ENCODE results near the gene KNSTRN. TPM values are rescaled to one million over a fixed set of nuclear protein-coding genes. Genes with fewer than 3 reads are reported as not detected.
A peak's percentile ranks its signal among the peaks of the same experiment; 100 is the strongest.

KNSTRN gene
- total and polyA plus RNA-seq, 8 donors, result 4.0 to 16.3 (median 12.5) TPM

DNA sequence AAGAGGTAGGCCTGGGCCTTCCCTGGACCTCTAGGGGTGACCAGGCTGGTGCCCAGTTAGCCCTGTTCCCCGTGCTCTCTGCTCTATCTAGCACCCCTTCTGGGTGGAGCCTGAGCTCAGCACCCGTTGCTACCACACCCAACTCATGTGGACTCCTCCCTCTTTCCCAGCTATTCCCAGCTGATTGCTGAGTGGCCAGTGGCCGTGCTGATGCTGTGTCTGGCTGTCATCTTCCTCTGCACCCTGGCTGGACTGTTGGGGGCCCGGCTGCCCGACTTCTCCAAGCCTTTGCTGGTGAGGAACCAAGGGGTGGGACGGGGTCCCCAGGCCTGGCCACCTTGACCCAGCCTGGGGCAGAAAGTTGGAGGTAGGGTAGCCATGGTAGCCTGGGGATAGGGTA lies 18.3 kb upstream of the KNSTRN start:
- H3K36me3 ChIP-seq, result no peaks in the 10 kb centered on the region
- H3K27ac ChIP-seq, result no peak overlapping the region
- intact Hi-C loops (cut with DNase I; ENCODE audit: low total_unique reads), result loop anchor here (10.0 kb wide), 1 partner anchor 51 kb away; no protein-coding TSS in a partner anchor
- DNase-seq, result no peak
- WGBS, 5 donors, result 43 to 76% (median 64%) methylated on average over 4 to 6 of the region's 6 CpGs
- no peak for TF ChIP-seq POLR2A (IDR thresholded peaks at IDR 0.05)
- no peak for TF ChIP-seq POLR2AphosphoS5 (IDR thresholded peaks at IDR 0.05)
- no peak for TF ChIP-seq EP300 (IDR thresholded peaks at IDR 0.05)
- H3K27me3 ChIP-seq, result no peaks in the 10 kb centered on the region
- H3K4me1 ChIP-seq, result peaks cover 17 to 25% (median 23%) of the 10 kb centered on the region in 4 donors
- no peaks in the 10 kb centered on the region for H3K9me3 ChIP-seq
- H3K4me3 ChIP-seq, result no peak overlapping the region

DNA sequence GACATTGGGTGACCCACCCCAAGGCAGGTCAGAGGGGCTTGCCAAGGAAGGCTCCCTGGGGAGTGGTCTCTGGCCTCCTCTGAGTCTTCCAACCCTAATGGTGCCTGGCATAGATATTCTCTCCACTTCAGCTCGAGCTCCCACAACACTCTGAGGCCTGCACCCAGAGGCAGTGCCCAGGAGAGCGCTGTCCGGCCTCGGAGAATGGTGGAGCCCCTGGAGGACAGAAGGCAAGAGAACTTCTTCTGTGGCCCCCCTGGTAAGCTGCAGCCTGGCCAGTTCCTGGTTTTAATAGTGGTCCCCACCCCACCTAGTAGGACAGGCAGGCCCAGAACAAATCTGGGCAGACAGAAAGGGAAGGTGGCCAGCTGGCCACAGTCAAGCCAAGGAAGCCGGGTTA lies 17.5 kb upstream of the KNSTRN start:
- WGBS, 5 donors, result 86 to 95% (median 91%) methylated on average over 4 to 5 of the region's 5 CpGs
- no peak for DNase-seq
- Histone ChIP-seq H3K36me3 (no peaks in the 10 kb centered on the region), H3K27me3 (no peaks in the 10 kb centered on the region), H3K4me1 (peaks cover 17 to 25% (median 23%) of the 10 kb centered on the region in 4 donors), H3K9me3 (no peaks in the 10 kb centered on the region), H3K27ac (no peak overlapping the region), H3K4me3 (no peak overlapping the region)
- intact Hi-C loops (cut with DNase I; ENCODE audit: low total_unique reads), result loop anchor here (10.0 kb wide), 1 partner anchor 50 kb away; no protein-coding TSS in a partner anchor
- TF ChIP-seq POLR2AphosphoS5 (IDR thresholded peaks at IDR 0.05), result no peak
- TF ChIP-seq EP300 (IDR thresholded peaks at IDR 0.05), result no peak
- TF ChIP-seq, protein P1, sequence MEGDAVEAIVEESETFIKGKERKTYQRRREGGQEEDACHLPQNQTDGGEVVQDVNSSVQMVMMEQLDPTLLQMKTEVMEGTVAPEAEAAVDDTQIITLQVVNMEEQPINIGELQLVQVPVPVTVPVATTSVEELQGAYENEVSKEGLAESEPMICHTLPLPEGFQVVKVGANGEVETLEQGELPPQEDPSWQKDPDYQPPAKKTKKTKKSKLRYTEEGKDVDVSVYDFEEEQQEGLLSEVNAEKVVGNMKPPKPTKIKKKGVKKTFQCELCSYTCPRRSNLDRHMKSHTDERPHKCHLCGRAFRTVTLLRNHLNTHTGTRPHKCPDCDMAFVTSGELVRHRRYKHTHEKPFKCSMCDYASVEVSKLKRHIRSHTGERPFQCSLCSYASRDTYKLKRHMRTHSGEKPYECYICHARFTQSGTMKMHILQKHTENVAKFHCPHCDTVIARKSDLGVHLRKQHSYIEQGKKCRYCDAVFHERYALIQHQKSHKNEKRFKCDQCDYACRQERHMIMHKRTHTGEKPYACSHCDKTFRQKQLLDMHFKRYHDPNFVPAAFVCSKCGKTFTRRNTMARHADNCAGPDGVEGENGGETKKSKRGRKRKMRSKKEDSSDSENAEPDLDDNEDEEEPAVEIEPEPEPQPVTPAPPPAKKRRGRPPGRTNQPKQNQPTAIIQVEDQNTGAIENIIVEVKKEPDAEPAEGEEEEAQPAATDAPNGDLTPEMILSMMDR (IDR thresholded peaks at IDR 0.05), result no peak
- TF ChIP-seq POLR2A (IDR thresholded peaks at IDR 0.05), result no peak

DNA sequence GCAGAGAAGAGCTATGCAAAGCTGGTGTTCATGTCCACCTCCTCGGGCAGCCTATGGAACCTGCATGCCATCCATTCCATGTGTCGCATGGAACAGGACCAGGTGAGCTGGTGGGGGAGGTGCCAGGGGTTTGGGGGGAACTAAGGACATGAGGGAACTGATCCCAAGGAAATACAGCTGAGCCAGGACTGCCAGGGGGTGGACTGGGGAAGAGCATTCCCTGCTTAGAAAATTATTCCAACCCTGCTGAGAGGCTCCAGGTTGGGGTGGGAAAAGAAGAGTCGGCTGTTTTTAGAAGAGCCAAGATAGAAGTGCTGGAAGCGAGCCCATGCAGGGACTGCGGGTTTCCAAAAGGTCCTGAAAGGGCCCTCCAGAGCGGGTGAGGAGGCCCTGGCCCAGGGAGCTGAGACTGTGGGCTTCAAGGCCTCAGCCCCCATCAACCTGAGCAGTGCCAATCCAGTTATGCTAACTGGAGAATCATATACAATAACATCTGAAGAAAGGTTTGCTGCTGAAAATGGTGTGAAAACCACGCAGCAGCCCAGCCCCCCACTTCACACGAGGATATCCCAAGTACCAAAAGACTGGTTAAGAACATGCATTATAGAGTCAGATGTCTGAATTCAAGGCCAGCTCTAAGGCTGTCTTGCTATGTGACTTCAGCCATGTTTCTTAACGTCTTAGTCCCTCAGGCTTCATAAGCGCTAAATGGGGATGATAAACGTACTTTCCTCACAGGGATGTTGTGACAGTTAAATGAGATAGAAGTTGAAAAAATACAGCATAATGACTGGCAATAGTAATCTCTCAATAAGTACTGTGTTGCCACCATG lies 16.7 kb upstream of the KNSTRN start:
- TF ChIP-seq POLR2A (IDR thresholded peaks at IDR 0.05) (no peak), EP300 (IDR thresholded peaks at IDR 0.05) (no peak), POLR2AphosphoS5 (IDR thresholded peaks at IDR 0.05) (no peak)
- TF ChIP-seq, protein P1 (IDR thresholded peaks at IDR 0.05), result no peak
- WGBS, 5 donors, result 85 to 94% (median 90%) methylated on average over 11 of the region's 11 CpGs
- DNase-seq, result no peak
- no peak overlapping the region for H3K4me3 ChIP-seq
- no peaks in the 10 kb centered on the region for H3K9me3 ChIP-seq
- intact Hi-C loops (cut with DNase I; ENCODE audit: low total_unique reads), result loop anchor here (10.0 kb wide), 1 partner anchor 49 kb away; no protein-coding TSS in a partner anchor
- no peaks in the 10 kb centered on the region for H3K36me3 ChIP-seq
- peak overlapping the region in 1 of 5 donors; percentile 79 for H3K27ac ChIP-seq
- no peaks in the 10 kb centered on the region for H3K27me3 ChIP-seq
- H3K4me1 ChIP-seq, result peaks cover 17 to 25% (median 23%) of the 10 kb centered on the region in 4 donors

DNA sequence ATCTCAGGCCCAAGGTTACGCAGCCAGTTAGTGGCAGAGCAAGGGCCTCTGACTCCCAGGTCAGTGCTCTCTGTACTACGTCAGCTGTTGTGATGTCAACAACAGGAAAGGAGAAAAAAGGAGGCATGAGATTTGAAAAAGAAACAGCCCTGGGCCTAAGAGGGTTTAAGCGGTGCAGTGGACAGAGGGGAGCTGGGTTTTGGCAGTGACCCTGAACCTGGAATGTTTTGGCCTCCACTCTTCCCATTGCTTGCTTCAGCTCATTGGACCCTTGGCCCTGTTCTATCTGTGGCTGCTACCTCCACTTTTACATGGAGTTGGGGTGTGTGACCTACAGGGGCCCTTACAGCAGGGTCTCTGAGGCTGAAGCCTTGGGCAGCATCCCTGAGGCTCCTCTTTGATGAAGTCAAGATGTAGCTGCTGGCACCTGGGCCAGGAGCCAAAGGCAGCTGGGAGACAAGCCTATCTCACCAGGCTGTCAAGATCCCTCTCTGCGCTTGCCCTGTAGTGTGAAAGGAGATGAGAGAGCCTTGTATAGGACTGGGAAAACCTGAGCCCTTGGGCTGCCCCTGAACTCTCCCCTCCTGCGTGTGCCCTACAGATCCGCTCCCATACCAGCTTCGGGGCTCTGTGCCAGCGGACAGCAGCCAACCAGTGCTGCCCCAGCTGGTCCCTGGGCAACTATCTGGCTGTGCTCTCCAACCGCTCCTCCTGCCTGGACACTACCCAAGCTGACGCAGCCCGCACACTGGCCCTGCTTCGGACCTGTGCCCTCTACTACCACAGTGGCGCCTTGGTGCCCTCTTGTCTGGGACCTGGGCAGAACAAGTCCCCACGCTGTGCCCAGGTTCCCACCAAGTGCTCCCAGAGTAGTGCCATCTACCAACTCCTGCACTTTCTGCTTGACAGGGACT lies 15.8 kb upstream of the KNSTRN start:
- Histone ChIP-seq H3K27me3 (no peaks in the 10 kb centered on the region), H3K9me3 (no peaks in the 10 kb centered on the region), H3K27ac (peak overlapping the region; percentile 70 to 81 (median 76)), H3K4me3 (peak overlapping the region in 1 of 4 donors; percentile 46), H3K4me1 (peaks cover 17 to 25% (median 23%) of the 10 kb centered on the region in 4 donors), H3K36me3 (no peaks in the 10 kb centered on the region)
- DNase-seq, result peak; percentile 55 to 96
- 44 to 68% (median 51%) methylated on average over 13 to 14 of the region's 14 CpGs for WGBS, 5 donors
- TF ChIP-seq POLR2AphosphoS5 (IDR thresholded peaks at IDR 0.05), result peak in 2 of 3 donors; percentile 30 to 43
- no peak for TF ChIP-seq POLR2A (IDR thresholded peaks at IDR 0.05)
- intact Hi-C loops (cut with DNase I; ENCODE audit: low total_unique reads), result loop anchor here (10.0 kb wide), 1 partner anchor 48 kb away; no protein-coding TSS in a partner anchor

DNA sequence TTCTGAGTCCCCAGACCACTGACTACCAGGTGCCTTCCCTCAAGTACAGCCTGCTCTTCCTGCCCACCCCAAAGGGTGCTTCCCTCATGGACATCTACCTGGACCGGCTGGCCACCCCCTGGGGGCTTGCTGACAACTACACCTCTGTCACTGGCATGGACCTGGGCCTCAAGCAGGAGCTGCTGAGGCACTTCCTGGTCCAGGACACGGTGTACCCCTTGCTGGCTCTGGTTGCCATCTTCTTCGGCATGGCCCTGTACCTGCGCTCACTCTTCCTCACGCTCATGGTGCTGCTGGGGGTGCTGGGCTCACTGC lies 15.2 kb upstream of the KNSTRN start:
- intact Hi-C loops (cut with DNase I; ENCODE audit: low total_unique reads), result loop anchor here (10.0 kb wide), 1 partner anchor 47 kb away; no protein-coding TSS in a partner anchor
- no peak for DNase-seq
- Histone ChIP-seq H3K27ac (peak overlapping the region; percentile 70 to 81 (median 76)), H3K9me3 (no peaks in the 10 kb centered on the region), H3K36me3 (no peaks in the 10 kb centered on the region), H3K4me3 (peak overlapping the region; percentile 39 to 48 (median 44)), H3K27me3 (no peaks in the 10 kb centered on the region), H3K4me1 (peaks cover 17 to 25% (median 23%) of the 10 kb centered on the region in 4 donors)
- 67 to 79% (median 74%) methylated on average over 5 of the region's 5 CpGs for WGBS, 5 donors
- TF ChIP-seq POLR2AphosphoS5 (IDR thresholded peaks at IDR 0.05) (no peak), POLR2A (IDR thresholded peaks at IDR 0.05) (no peak), EP300 (IDR thresholded peaks at IDR 0.05) (no peak)
- TF ChIP-seq, protein P1 (IDR thresholded peaks at IDR 0.05), result no peak

Data from stomach (tissue), 9 donors.